ENCODE measurements around the gene C2CD2L. TPM values are rescaled to one million over a fixed set of nuclear protein-coding genes. Genes with fewer than 3 reads are reported as not detected.

Gene C2CD2L
- total and polyA plus RNA-seq, 2 donors from 2014 or later = 16.0 to 17.7 TPM

DNA sequence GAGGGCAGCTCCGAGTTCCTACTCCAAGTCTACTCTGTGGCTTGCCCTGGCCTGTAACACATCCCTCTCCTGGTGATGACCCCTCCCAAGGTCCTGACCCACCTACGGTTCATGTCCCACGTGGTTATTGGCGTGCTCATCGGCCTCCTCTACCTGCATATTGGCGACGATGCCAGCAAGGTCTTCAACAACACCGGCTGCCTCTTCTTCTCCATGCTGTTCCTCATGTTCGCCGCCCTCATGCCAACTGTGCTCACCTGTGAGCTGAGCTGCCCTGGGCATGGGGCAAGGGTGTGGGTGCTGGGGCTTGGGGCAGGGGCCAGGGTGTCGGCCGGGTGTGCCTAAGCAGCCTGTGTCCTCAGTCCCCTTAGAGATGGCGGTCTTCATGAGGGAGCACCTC lies 51.3 kb downstream of the C2CD2L start:
- H3K9ac ChIP-seq (ENCODE audit: low read length in 3 of 3) = no peak overlapping the region
- FAIRE-seq = no peak
- H3K27ac ChIP-seq (ENCODE audit: low read depth in 2 of 2, low read length in 2 of 2) = no peak overlapping the region
- no peaks in the 10 kb centered on the region for H3K27me3 ChIP-seq (ENCODE audit: control insufficient read depth, insufficient read depth, low read length)
- no peaks in the 10 kb centered on the region for H3K4me1 ChIP-seq (ENCODE audit: control insufficient read depth in 2 of 3, insufficient read depth in 2 of 3, low read depth in 1 of 3, low read length in 3 of 3)
- DNase-seq = no peak
- no peaks in the 10 kb centered on the region for H3K36me3 ChIP-seq (ENCODE audit: control insufficient read depth in 2 of 3, insufficient read depth in 3 of 3, low read length in 3 of 3)
- H3K9me3 ChIP-seq (ENCODE audit: control insufficient read depth in 2 of 3, insufficient read depth in 1 of 3, low read length in 3 of 3) = no peaks in the 10 kb centered on the region
- intact Hi-C loops (cut with DNase I) = no loop called here
- no peak overlapping the region for H3K4me3 ChIP-seq (ENCODE audit: low read length in 3 of 3)
- TF ChIP-seq, protein P1, sequence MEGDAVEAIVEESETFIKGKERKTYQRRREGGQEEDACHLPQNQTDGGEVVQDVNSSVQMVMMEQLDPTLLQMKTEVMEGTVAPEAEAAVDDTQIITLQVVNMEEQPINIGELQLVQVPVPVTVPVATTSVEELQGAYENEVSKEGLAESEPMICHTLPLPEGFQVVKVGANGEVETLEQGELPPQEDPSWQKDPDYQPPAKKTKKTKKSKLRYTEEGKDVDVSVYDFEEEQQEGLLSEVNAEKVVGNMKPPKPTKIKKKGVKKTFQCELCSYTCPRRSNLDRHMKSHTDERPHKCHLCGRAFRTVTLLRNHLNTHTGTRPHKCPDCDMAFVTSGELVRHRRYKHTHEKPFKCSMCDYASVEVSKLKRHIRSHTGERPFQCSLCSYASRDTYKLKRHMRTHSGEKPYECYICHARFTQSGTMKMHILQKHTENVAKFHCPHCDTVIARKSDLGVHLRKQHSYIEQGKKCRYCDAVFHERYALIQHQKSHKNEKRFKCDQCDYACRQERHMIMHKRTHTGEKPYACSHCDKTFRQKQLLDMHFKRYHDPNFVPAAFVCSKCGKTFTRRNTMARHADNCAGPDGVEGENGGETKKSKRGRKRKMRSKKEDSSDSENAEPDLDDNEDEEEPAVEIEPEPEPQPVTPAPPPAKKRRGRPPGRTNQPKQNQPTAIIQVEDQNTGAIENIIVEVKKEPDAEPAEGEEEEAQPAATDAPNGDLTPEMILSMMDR (IDR thresholded peaks at IDR 0.05; ENCODE audit: borderline replicate concordance, extremely low read depth, insufficient read depth) = no peak

GRCh38 chr11:119160151-119160550 lies 53.0 kb downstream of the C2CD2L start:
- no peak overlapping the region for H3K9ac ChIP-seq (ENCODE audit: low read length in 3 of 3)

GRCh38 chr11:119161871-119162270 lies 54.7 kb downstream of the C2CD2L start:
- H3K27me3 ChIP-seq (ENCODE audit: control insufficient read depth, insufficient read depth, low read length) = no peaks in the 10 kb centered on the region
- no peaks in the 10 kb centered on the region for H3K4me1 ChIP-seq (ENCODE audit: control insufficient read depth in 2 of 3, insufficient read depth in 2 of 3, low read depth in 1 of 3, low read length in 3 of 3)
- no peak for FAIRE-seq
- H3K27ac ChIP-seq (ENCODE audit: low read depth in 2 of 2, low read length in 2 of 2) = no peak overlapping the region
- intact Hi-C loops (cut with DNase I) = no loop called here
- no peak for DNase-seq
- H3K36me3 ChIP-seq (ENCODE audit: control insufficient read depth in 2 of 3, insufficient read depth in 3 of 3, low read length in 3 of 3) = no peaks in the 10 kb centered on the region
- no peak overlapping the region for H3K4me3 ChIP-seq (ENCODE audit: low read length in 3 of 3)
- TF ChIP-seq, protein P1 (IDR thresholded peaks at IDR 0.05; ENCODE audit: borderline replicate concordance, extremely low read depth, insufficient read depth) = no peak
- H3K9ac ChIP-seq (ENCODE audit: low read length in 3 of 3) = no peak overlapping the region
- no peaks in the 10 kb centered on the region for H3K9me3 ChIP-seq (ENCODE audit: control insufficient read depth in 2 of 3, insufficient read depth in 1 of 3, low read length in 3 of 3)

More at GRCh38 chr11:119160151-119160550, 53.0 kb downstream of the C2CD2L start:
- Histone ChIP-seq H3K27ac (ENCODE audit: low read depth in 2 of 2, low read length in 2 of 2) (no peak overlapping the region), H3K36me3 (ENCODE audit: control insufficient read depth in 2 of 3, insufficient read depth in 3 of 3, low read length in 3 of 3) (no peaks in the 10 kb centered on the region), H3K27me3 (ENCODE audit: control insufficient read depth, insufficient read depth, low read length) (no peaks in the 10 kb centered on the region), H3K9me3 (ENCODE audit: control insufficient read depth in 2 of 3, insufficient read depth in 1 of 3, low read length in 3 of 3) (no peaks in the 10 kb centered on the region), H3K4me3 (ENCODE audit: low read length in 3 of 3) (no peak overlapping the region), H3K4me1 (ENCODE audit: control insufficient read depth in 2 of 3, insufficient read depth in 2 of 3, low read depth in 1 of 3, low read length in 3 of 3) (no peaks in the 10 kb centered on the region)
- intact Hi-C loops (cut with DNase I) = no loop called here
- DNase-seq (no peak), FAIRE-seq (no peak)
- TF ChIP-seq, protein P1 (IDR thresholded peaks at IDR 0.05; ENCODE audit: borderline replicate concordance, extremely low read depth, insufficient read depth) = no peak

All from kidney (tissue), 14 donors.